Hepatocyte (in vitro differentiated cells): ENCODE results near the gene LUC7L2. TPM values are rescaled to one million over a fixed set of nuclear protein-coding genes. Genes with fewer than 3 reads are reported as not detected.

ENCODE experiments used
- DNase-seq: peaks from one replicate; pipeline ENCODE4 v3.0.0-alpha.2; 2016; ENCODE audit warnings: low spot score
- H2AFZ ChIP-seq: fragments of 200-600 bp; sonication (generic); 2 replicates; pipeline ENCODE4 v1.6.0; 2016; ENCODE audit warnings: antibody characterized with exemption, mild to moderate bottlenecking
- H3K27ac ChIP-seq: fragments of 200-600 bp; sonication (generic); 2 replicates; pipeline ENCODE4 v1.5.1; 2016; ENCODE audit warnings: mild to moderate bottlenecking
- H3K27me3 ChIP-seq: fragments of 200-600 bp; sonication (generic); 2 replicates; pipeline ENCODE4 v1.6.1; 2016
- H3K36me3 ChIP-seq: fragments of 200-600 bp; sonication (generic); replicated peaks from 2 replicates; pipeline ENCODE4 v1.5.1; 2016; ENCODE audit warnings: low read depth; ENCODE audit not compliant: insufficient read depth
- H3K4me1 ChIP-seq: fragments of 200-600 bp; sonication (generic); 2 replicates; pipeline ENCODE4 v1.5.1; 2016; ENCODE audit warnings: mild to moderate bottlenecking, moderate library complexity; ENCODE audit not compliant: insufficient read depth
- H3K4me2 ChIP-seq: fragments of 200-600 bp; sonication (generic); 2 replicates; pipeline ENCODE4 v1.6.0; 2016
- H3K4me3 ChIP-seq: fragments of 200-600 bp; sonication (generic); 2 replicates; pipeline ENCODE4 v1.5.1; 2016; ENCODE audit warnings: mild to moderate bottlenecking
- H3K79me2 ChIP-seq: fragments of 200-600 bp; sonication (generic); 2 replicates; pipeline ENCODE4 v1.6.0; 2017; ENCODE audit warnings: mild to moderate bottlenecking
- H3K9me2 ChIP-seq: fragments of 200-600 bp; sonication (generic); replicated peaks from 2 replicates; pipeline ENCODE4 v1.6.0; 2017; ENCODE audit warnings: mild to moderate bottlenecking; ENCODE audit not compliant: insufficient read depth
- H3K9me3 ChIP-seq: fragments of 200-600 bp; sonication (generic); 2 replicates; pipeline ENCODE4 v1.5.1; 2016; ENCODE audit warnings: low read depth, mild to moderate bottlenecking
- H4K20me1 ChIP-seq: fragments of 200-600 bp; sonication (generic); 2 replicates; pipeline ENCODE4 v1.6.0; 2016; ENCODE audit warnings: mild to moderate bottlenecking; ENCODE audit not compliant: insufficient read depth, poor library complexity, severe bottlenecking
- EZH2 ChIP-seq: fragments of 200-600 bp; sonication (generic); IDR thresholded peaks from 2 replicates; pipeline ENCODE4 v1.6.1; 2016; ENCODE audit warnings: antibody characterized with exemption, mild to moderate bottlenecking, borderline replicate concordance
- EZH2phosphoT487 ChIP-seq: fragments of 200-600 bp; sonication (generic); IDR thresholded peaks from one replicate; pipeline ENCODE4 v1.6.1; 2018; ENCODE audit warnings: antibody characterized with exemption, mild to moderate bottlenecking, low read depth, moderate library complexity; ENCODE audit not compliant: unreplicated experiment, severe bottlenecking
- WGBS: methylation state at CpG from one replicate; pipeline ENCODE4 v1.1.6; 2016; ENCODE audit warnings: low lambda C conversion rate; ENCODE audit errors: missing lambda C conversion rate; 5-methylcytosine and 5-hydroxymethylcytosine counted together
- polyA plus RNA-seq: library from polyadenylated mRNA; unstranded; fragments of >200 nt; fragmentation: Nextera tagmentation; extraction: Ambion mirVana; gene quantifications from 2 replicates; pipeline ENCODE4 v1.2.1, GENCODE V29; 2016
- total RNA-seq: library from RNA; depleted of rRNA; stranded (reverse); fragments of >200 nt; gene quantifications from 2 replicates; pipeline ENCODE4 v1.2.3, GENCODE V29; 2014
- TF ChIP-seq, protein P1 (sequence below): fragments of 200-600 bp; sonication (generic); IDR thresholded peaks from 2 replicates; pipeline ENCODE4 v1.5.1; 2016; ENCODE audit warnings: antibody characterized with exemption, mild to moderate bottlenecking; ENCODE audit not compliant: poor library complexity

LUC7L2 gene
- total and polyA plus RNA-seq, 2 experiments from 2014 or later: 68.6 to 76.4 TPM

DNA sequence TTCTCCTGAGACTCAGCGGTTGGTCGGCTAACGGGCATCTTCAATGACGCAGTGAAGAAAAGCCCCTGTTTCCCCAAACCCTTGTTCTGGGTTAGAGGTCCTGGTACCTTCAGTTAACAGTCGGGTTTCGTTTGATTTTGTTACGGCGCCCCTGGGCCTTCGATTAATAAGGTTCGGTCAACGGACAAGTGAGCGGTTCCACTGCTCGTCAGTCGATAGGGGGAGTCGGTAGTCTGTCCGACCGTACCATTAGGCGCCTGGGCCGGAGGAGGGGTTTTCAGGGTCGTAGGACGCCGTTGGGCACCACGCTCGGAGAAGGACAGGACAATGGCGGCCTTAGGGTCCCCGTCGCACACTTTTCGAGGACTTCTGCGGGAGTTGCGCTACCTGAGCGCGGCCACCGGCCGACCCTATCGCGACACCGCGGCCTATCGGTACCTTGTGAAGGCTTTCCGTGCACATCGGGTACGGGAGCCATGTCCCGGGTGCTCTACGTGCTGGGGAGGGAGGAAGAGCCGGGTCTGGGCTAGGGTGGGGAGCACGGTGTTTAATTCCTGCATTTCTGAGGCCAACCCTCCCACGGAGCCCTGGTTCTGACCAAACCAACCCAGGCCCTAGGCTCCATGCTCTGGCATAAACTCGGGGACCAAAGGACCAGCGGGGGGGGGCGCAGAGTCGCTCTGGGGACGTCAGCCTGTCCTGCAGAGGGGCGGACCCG, 18.5 kb upstream of the LUC7L2 start, which contains the start of gene FMC1:
Gene FMC1, plus strand, starts transcription at position 280 of the 718 bp plus-strand sequence. Its CDS starts 48 bp downstream, at position 328.
- WGBS: under 1% methylated on average over 52 of the region's 54 CpGs
- no peaks in the 10 kb centered on the region for H3K9me3 ChIP-seq
- peak within 1 kb of the TSS; percentile 100 for H3K27ac ChIP-seq
- H3K79me2 ChIP-seq: peaks cover 31% of the 10 kb centered on the region
- H3K36me3 ChIP-seq: peaks cover under 1% of the 10 kb centered on the region
- H3K4me3 ChIP-seq: peak within 1 kb of the TSS; percentile 49
- H4K20me1 ChIP-seq: no peaks in the 10 kb centered on the region
- H3K27me3 ChIP-seq: no peaks in the 10 kb centered on the region
- TF ChIP-seq EZH2: no peak
- TF ChIP-seq, protein P1, sequence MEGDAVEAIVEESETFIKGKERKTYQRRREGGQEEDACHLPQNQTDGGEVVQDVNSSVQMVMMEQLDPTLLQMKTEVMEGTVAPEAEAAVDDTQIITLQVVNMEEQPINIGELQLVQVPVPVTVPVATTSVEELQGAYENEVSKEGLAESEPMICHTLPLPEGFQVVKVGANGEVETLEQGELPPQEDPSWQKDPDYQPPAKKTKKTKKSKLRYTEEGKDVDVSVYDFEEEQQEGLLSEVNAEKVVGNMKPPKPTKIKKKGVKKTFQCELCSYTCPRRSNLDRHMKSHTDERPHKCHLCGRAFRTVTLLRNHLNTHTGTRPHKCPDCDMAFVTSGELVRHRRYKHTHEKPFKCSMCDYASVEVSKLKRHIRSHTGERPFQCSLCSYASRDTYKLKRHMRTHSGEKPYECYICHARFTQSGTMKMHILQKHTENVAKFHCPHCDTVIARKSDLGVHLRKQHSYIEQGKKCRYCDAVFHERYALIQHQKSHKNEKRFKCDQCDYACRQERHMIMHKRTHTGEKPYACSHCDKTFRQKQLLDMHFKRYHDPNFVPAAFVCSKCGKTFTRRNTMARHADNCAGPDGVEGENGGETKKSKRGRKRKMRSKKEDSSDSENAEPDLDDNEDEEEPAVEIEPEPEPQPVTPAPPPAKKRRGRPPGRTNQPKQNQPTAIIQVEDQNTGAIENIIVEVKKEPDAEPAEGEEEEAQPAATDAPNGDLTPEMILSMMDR: peak; percentile 41
- no peak for TF ChIP-seq EZH2phosphoT487
- H3K4me2 ChIP-seq: peak within 1 kb of the TSS; percentile 77
- DNase-seq: peak; percentile 95
- H3K9me2 ChIP-seq: no peaks in the 10 kb centered on the region
- H2AFZ ChIP-seq: peak within 1 kb of the TSS; percentile 80
- no peaks in the 10 kb centered on the region for H3K4me1 ChIP-seq

DNA sequence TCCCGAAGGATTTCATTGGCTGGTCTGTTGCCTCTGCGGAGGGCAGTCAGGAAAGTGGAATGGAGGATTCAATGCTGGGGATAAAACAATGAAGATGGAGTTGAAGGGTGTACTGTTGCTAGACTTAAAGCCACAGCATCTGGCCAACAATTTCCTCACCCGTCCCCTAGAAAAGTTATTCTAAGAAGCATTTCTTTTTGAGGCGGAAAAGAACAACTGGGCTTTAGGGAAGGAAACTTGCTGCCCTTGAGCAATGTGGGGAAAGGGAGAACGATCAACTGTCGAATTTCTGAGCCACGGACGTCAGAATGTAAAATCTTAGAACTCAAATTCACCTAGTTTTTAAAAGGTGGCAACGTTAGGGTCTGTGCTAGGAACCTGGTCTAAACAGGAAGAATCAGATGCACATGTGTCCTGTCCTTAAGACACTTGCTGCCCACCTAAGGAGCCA, 17.9 kb upstream of the LUC7L2 start:
- Histone ChIP-seq H3K4me1 (no peaks in the 10 kb centered on the region), H3K4me3 (peak overlapping the region; percentile 49), H3K9me2 (no peaks in the 10 kb centered on the region), H4K20me1 (no peaks in the 10 kb centered on the region), H3K9me3 (no peaks in the 10 kb centered on the region), H3K4me2 (peak overlapping the region; percentile 77), H2AFZ (peak overlapping the region; percentile 80), H3K79me2 (peaks cover 31% of the 10 kb centered on the region), H3K36me3 (peaks cover 4% of the 10 kb centered on the region), H3K27me3 (no peaks in the 10 kb centered on the region), H3K27ac (peak overlapping the region; percentile 100)
- 1% methylated on average over 9 of the region's 9 CpGs for WGBS
- no peak for DNase-seq
- no peak for TF ChIP-seq EZH2

DNA sequence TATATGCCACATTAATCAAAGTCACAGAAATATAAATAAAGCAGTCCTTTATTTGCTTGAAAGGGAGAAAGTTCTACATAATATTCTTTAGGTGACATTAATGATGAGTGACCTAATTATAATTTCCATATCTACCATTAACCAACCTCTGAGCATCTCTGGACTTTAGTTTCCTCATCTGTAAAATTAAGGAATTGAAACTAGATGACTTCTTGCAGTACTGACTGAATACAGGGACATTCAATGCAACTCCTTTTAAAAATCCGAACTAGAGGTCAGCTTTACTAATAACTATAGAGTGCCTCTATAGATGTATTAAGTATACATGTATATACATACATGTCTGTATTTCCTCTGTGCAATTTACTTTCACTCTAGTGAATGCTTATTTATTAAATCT, 14.7 kb upstream of the LUC7L2 start:
- H3K36me3 ChIP-seq: peaks cover 4% of the 10 kb centered on the region
- H4K20me1 ChIP-seq: no peaks in the 10 kb centered on the region
- H3K4me3 ChIP-seq: no peak overlapping the region
- 97% methylated on average over 1 of the region's 1 CpG for WGBS
- H3K9me3 ChIP-seq: no peaks in the 10 kb centered on the region
- TF ChIP-seq EZH2 (no peak), EZH2phosphoT487 (no peak)
- TF ChIP-seq, protein P1: no peak
- H2AFZ ChIP-seq: no peak overlapping the region
- H3K27ac ChIP-seq: no peak overlapping the region
- no peaks in the 10 kb centered on the region for H3K27me3 ChIP-seq
- H3K4me1 ChIP-seq: no peaks in the 10 kb centered on the region
- no peaks in the 10 kb centered on the region for H3K9me2 ChIP-seq
- H3K4me2 ChIP-seq: no peak overlapping the region
- no peak for DNase-seq
- H3K79me2 ChIP-seq: peaks cover 35% of the 10 kb centered on the region

DNA sequence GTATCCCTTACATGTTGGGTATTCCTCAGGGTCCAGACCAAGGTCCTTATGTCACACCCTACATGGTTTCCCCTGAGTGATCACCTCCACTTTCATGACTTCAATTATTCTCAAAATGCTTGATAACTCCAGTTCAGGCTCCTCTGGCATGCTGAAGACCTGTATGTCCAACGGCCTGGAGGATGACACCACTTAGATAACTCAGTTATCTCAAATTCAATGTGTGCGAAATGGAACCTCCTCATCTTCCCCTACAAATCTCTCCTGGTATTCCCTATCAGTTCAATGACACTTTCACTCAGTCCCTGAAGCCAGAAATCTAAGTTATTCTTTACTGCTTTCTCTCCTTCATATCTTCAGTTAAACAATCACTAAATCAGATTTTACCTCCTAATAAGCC, 8.7 kb upstream of the LUC7L2 start:
- Histone ChIP-seq H2AFZ (no peak overlapping the region), H3K27me3 (no peaks in the 10 kb centered on the region), H3K4me3 (no peak overlapping the region), H3K4me2 (no peak overlapping the region), H3K9me2 (no peaks in the 10 kb centered on the region), H3K27ac (no peak overlapping the region), H3K36me3 (peaks cover 4% of the 10 kb centered on the region), H3K79me2 (peaks cover 6% of the 10 kb centered on the region), H3K9me3 (no peaks in the 10 kb centered on the region), H3K4me1 (no peaks in the 10 kb centered on the region), H4K20me1 (no peaks in the 10 kb centered on the region)
- TF ChIP-seq EZH2phosphoT487 (no peak), EZH2 (no peak)
- TF ChIP-seq, protein P1: no peak
- DNase-seq: no peak
- 89% methylated on average over 2 of the region's 2 CpGs for WGBS
